Keratinocyte (primary cell): ENCODE data around the gene SMNDC1. TPM values are rescaled to one million over a fixed set of nuclear protein-coding genes. Genes with fewer than 3 reads are reported as not detected.

Source experiments
- DNase-seq: peaks from one replicate; pipeline ENCODE4 v3.0.0-alpha.2; 2011; ENCODE audit warnings: low read depth, missing footprints, low spot score
- FAIRE-seq: peaks from 2 replicates; lab custom pipeline; 2011; peaks lifted over from hg19 to GRCh38; lab: Jason Lieb, UNC
- H2AFZ ChIP-seq: 2 replicates; pipeline ENCODE4 v1.6.0; 2012; ENCODE audit warnings: low read length, control low read depth, inconsistent platforms; ENCODE audit not compliant: control insufficient read depth
- H3K27ac ChIP-seq: 2 replicates; pipeline ENCODE4 v1.5.1; 2011; ENCODE audit warnings: low read length; ENCODE audit not compliant: control insufficient read depth, insufficient read depth
- H3K27me3 ChIP-seq: 3 replicates; pipeline ENCODE4 v1.6.0; 2011; ENCODE audit warnings: low read length; ENCODE audit not compliant: control insufficient read depth, insufficient read depth; ENCODE audit errors: extremely low read depth
- H3K36me3 ChIP-seq, 2 experiments: 2 replicates in 1 of 2; 3 replicates in 1 of 2; pipeline ENCODE4 v1.5.1; 2011; ENCODE audit warnings: low read length in 2 of 2, mild to moderate bottlenecking in 1 of 2; ENCODE audit not compliant: control insufficient read depth in 2 of 2, insufficient read depth in 2 of 2; ENCODE audit errors: extremely low read depth in 1 of 2
- H3K4me1 ChIP-seq: 3 replicates; pipeline ENCODE4 v1.5.1; 2011; ENCODE audit warnings: low read length; ENCODE audit not compliant: control insufficient read depth, insufficient read depth; ENCODE audit errors: extremely low read depth
- H3K4me2 ChIP-seq: 3 replicates; pipeline ENCODE4 v1.6.0; 2011; ENCODE audit warnings: low read depth, low read length; ENCODE audit not compliant: control insufficient read depth, insufficient read depth; ENCODE audit errors: extremely low read depth
- H3K4me3 ChIP-seq, 3 experiments: fragments of 200-600 bp in 1 of 3; sonication (generic) in 1 of 3; 2 replicates in 2 of 3; 3 replicates in 1 of 3; pipeline ENCODE4 v1.5.1; 2011 to 2016; ENCODE audit warnings: low read length in 3 of 3, mild to moderate bottlenecking in 3 of 3, control low read depth in 2 of 3, inconsistent platforms in 1 of 3, low read depth in 1 of 3, mixed read lengths in 1 of 3, mixed run types in 1 of 3, moderate library complexity in 1 of 3; ENCODE audit not compliant: control insufficient read depth in 2 of 3, insufficient read depth in 2 of 3; ENCODE audit errors: extremely low read depth in 1 of 3
- H3K79me2 ChIP-seq: 2 replicates; pipeline ENCODE4 v1.6.0; 2012; ENCODE audit warnings: low read length; ENCODE audit not compliant: control insufficient read depth, insufficient read depth
- H3K9ac ChIP-seq: 3 replicates; pipeline ENCODE4 v1.6.0; 2011; ENCODE audit warnings: low read length; ENCODE audit not compliant: control insufficient read depth, insufficient read depth; ENCODE audit errors: extremely low read depth
- H3K9me1 ChIP-seq: 3 replicates; pipeline ENCODE4 v1.6.0; 2011; ENCODE audit warnings: low read length; ENCODE audit not compliant: control insufficient read depth, insufficient read depth; ENCODE audit errors: extremely low read depth
- H3K9me3 ChIP-seq: 2 replicates; pipeline ENCODE4 v1.5.1; 2012; ENCODE audit warnings: low read depth, low read length; ENCODE audit not compliant: control insufficient read depth
- H4K20me1 ChIP-seq: 3 replicates; pipeline ENCODE4 v1.6.0; 2011; ENCODE audit warnings: low read length; ENCODE audit not compliant: control insufficient read depth, insufficient read depth; ENCODE audit errors: extremely low read depth
- EZH2 ChIP-seq: IDR thresholded peaks from one replicate; pipeline ENCODE4 v1.6.1; 2012; ENCODE audit warnings: inconsistent platforms, mild to moderate bottlenecking, low read length, moderate library complexity
- dilution Hi-C: fragments of 300-500 bp; cut with MboI; formaldehyde crosslinking; loops from one replicate; pipeline ENCODE4 v1.7.0; 2020; ENCODE audit warnings: low sequenced_read_pairs; ENCODE audit not compliant: extremely low pct_ligation_motif_present
- polyA plus RNA-seq, 5 experiments: library from polyadenylated mRNA; depleted of rRNA in 3 of 5; stranded (reverse) in 3 of 5; stranded (forward) in 1 of 5; unstranded in 1 of 5; fragments of >200 nt; gene quantifications; 1 replicate in 1 of 5; 2 replicates in 3 of 5; 3 replicates in 1 of 5; pipeline versions ENCODE4 v1.2.1 to v1.2.3, GENCODE V29; 2011 to 2012; ENCODE audit warnings: missing spikeins in 2 of 5, low read depth in 1 of 5, low replicate concordance in 1 of 5
- TF ChIP-seq, protein P1 (sequence below), 3 experiments: IDR thresholded peaks in 1 of 3; conservative IDR thresholded peaks in 1 of 3; optimal IDR thresholded peaks in 1 of 3; 2 replicates in 2 of 3; 3 replicates in 1 of 3; pipeline versions ENCODE3 to v1.5.1; 2011; ENCODE audit warnings: low read length in 3 of 3, mild to moderate bottlenecking in 3 of 3, moderate library complexity in 2 of 3, control low read depth in 1 of 3, inconsistent platforms in 1 of 3; ENCODE audit not compliant: insufficient read depth in 2 of 3; ENCODE audit errors: extremely low read depth in 1 of 3

The SMNDC1 gene
- polyA plus RNA-seq, 1 donor (not counting 4 experiments of a cell fraction or from before 2014, with no cell fraction given), result 19.8 TPM

DNA sequence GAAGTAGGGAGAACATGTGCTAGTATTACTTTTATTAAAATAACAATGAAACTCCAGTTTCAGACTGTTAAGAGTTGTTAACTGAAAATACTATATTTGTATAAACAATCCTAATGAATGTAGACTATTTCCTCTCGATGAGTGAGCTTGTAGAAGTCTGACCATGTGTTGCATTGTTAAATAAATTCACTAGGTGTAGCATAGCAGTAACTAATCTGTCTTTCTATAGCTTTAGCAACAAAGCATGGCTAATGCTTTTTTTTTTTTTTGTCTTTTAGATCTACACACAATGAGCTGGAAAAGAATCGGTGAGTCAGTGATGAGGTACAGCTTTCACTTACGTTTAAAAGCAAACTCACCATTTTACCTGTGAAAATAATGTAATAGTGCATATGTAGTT lies 60.2 kb downstream of the SMNDC1 start:
- DNase-seq, result no peak
- no peak overlapping the region for H3K9ac ChIP-seq
- no peaks in the 10 kb centered on the region for H3K36me3 ChIP-seq
- no peak overlapping the region for H3K4me3 ChIP-seq
- no peak overlapping the region for H2AFZ ChIP-seq
- H3K4me1 ChIP-seq, result no peaks in the 10 kb centered on the region
- dilution Hi-C loops, result no loop called here
- H3K27ac ChIP-seq, result no peak overlapping the region
- FAIRE-seq, result no peak
- no peaks in the 10 kb centered on the region for H3K9me1 ChIP-seq
- H3K79me2 ChIP-seq, result no peaks in the 10 kb centered on the region
- H4K20me1 ChIP-seq, result no peaks in the 10 kb centered on the region
- H3K9me3 ChIP-seq, result no peaks in the 10 kb centered on the region
- no peak overlapping the region for H3K4me2 ChIP-seq
- no peaks in the 10 kb centered on the region for H3K27me3 ChIP-seq
- TF ChIP-seq, protein P1, sequence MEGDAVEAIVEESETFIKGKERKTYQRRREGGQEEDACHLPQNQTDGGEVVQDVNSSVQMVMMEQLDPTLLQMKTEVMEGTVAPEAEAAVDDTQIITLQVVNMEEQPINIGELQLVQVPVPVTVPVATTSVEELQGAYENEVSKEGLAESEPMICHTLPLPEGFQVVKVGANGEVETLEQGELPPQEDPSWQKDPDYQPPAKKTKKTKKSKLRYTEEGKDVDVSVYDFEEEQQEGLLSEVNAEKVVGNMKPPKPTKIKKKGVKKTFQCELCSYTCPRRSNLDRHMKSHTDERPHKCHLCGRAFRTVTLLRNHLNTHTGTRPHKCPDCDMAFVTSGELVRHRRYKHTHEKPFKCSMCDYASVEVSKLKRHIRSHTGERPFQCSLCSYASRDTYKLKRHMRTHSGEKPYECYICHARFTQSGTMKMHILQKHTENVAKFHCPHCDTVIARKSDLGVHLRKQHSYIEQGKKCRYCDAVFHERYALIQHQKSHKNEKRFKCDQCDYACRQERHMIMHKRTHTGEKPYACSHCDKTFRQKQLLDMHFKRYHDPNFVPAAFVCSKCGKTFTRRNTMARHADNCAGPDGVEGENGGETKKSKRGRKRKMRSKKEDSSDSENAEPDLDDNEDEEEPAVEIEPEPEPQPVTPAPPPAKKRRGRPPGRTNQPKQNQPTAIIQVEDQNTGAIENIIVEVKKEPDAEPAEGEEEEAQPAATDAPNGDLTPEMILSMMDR (optimal IDR thresholded peaks at IDR 0.05 in 1 of 3, IDR thresholded peaks at IDR 0.05 in 1 of 3, conservative IDR thresholded peaks at IDR 0.05 in 1 of 3; ENCODE audit: extremely low read depth in 1 of 3, insufficient read depth in 2 of 3, low read length in 3 of 3), result no peak
- TF ChIP-seq EZH2, result no peak

DNA sequence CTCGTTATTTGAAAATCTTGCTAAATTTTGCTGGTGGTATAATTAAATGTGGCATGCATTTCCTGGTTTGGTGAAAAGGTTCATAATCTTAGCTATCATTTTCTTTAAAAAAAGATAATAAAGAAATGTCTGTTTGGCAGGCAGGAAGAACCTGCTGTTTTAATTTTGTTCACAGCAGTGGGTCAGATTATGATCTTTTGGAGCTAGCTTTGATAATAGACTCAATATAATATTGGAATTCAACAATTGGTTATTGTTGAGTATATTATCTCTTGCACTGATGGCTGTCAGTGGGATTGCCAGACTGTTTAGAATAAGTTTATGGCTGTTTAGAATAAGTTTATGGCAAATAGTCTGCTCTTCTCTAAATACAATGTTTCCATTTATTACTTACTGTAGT lies 62.2 kb downstream of the SMNDC1 start:
- FAIRE-seq (no peak), DNase-seq (no peak)
- no peaks in the 10 kb centered on the region for H3K36me3 ChIP-seq
- no peaks in the 10 kb centered on the region for H3K79me2 ChIP-seq
- H3K4me3 ChIP-seq, result no peak overlapping the region
- no peaks in the 10 kb centered on the region for H3K9me3 ChIP-seq
- H3K27ac ChIP-seq, result no peak overlapping the region
- no peaks in the 10 kb centered on the region for H3K27me3 ChIP-seq
- H4K20me1 ChIP-seq, result no peaks in the 10 kb centered on the region
- no peaks in the 10 kb centered on the region for H3K4me1 ChIP-seq
- no peak overlapping the region for H3K9ac ChIP-seq
- H3K9me1 ChIP-seq, result no peaks in the 10 kb centered on the region
- TF ChIP-seq, protein P1 (optimal IDR thresholded peaks at IDR 0.05 in 1 of 3, IDR thresholded peaks at IDR 0.05 in 1 of 3, conservative IDR thresholded peaks at IDR 0.05 in 1 of 3; ENCODE audit: extremely low read depth in 1 of 3, insufficient read depth in 2 of 3, low read length in 3 of 3), result no peak
- TF ChIP-seq EZH2, result no peak
- H3K4me2 ChIP-seq, result no peak overlapping the region
- no peak overlapping the region for H2AFZ ChIP-seq
- dilution Hi-C loops, result no loop called here
